HG03064 (cell line): Measurements from ENCODE around the gene CD34.
"Not testable (repeated sequence)": the region's sequence is repeated elsewhere in the genome, so short reads cannot be mapped to it uniquely, and the experiment has no call there.

Source experiments
- ATAC-seq: cut with Tn5 transposase; IDR thresholded peaks from one replicate; pipeline ENCODE4 v1.9.1; 2021; ENCODE audit warnings: low read depth; ENCODE audit not compliant: unreplicated experiment

The CD34 gene

GRCh38 chr1:207910591-207911354 is at the start of gene CD34:
Gene CD34 (minus strand): TSS chr1:207911125. CDS start chr1:207911080, 45 bp downstream.
- no peak for ATAC-seq

- no peak for ATAC-seq
Measured at GRCh38 chr1:207960346-207960745, 49.4 kb upstream of the CD34 start.

- no peak for ATAC-seq
Measured at GRCh38 chr1:207959910-207960309, 49.0 kb upstream of the CD34 start.

- ATAC-seq: no peak
Measured at GRCh38 chr1:207959141-207959825, 48.4 kb upstream of the CD34 start.

GRCh38 chr1:207958376-207959139 is 47.6 kb upstream of the CD34 start:
- no peak for ATAC-seq

GRCh38 chr1:207956986-207957385 is 46.1 kb upstream of the CD34 start:
- no peak for ATAC-seq

- ATAC-seq: no peak
Measured at GRCh38 chr1:207954104-207954503, 43.2 kb upstream of the CD34 start.

- ATAC-seq: no peak
Measured at GRCh38 chr1:207952617-207953542, 42.0 kb upstream of the CD34 start.

- no peak for ATAC-seq
Measured at GRCh38 chr1:207951652-207952051, 40.7 kb upstream of the CD34 start.

GRCh38 chr1:207950750-207951149 is 39.8 kb upstream of the CD34 start:
- no peak for ATAC-seq

- no peak for ATAC-seq
Measured at GRCh38 chr1:207949571-207950195, 38.8 kb upstream of the CD34 start.

GRCh38 chr1:207948536-207949250 is 37.8 kb upstream of the CD34 start:
- ATAC-seq: no peak

- ATAC-seq: no peak
Measured at GRCh38 chr1:207946756-207947155, 35.8 kb upstream of the CD34 start.

GRCh38 chr1:207944571-207944970 is 33.6 kb upstream of the CD34 start:
- ATAC-seq: no peak

GRCh38 chr1:207942337-207942741 is 31.4 kb upstream of the CD34 start:
- ATAC-seq: not testable (repeated sequence)

- ATAC-seq: no peak
Measured at GRCh38 chr1:207941665-207942064, 30.7 kb upstream of the CD34 start.

- no peak for ATAC-seq
Measured at GRCh38 chr1:207938016-207938415, 27.1 kb upstream of the CD34 start.

GRCh38 chr1:207937204-207937603 is 26.3 kb upstream of the CD34 start:
- ATAC-seq: no peak

GRCh38 chr1:207935166-207935583 is 24.2 kb upstream of the CD34 start:
- peak; percentile 90 for ATAC-seq
